ELR (cell line): ENCODE data around the gene ZBTB37.
"Not testable (repeated sequence)": the region's sequence is repeated elsewhere in the genome, so short reads cannot be mapped to it uniquely, and the experiment has no call there.

Source experiments
- DNase-seq: peaks from one replicate; pipeline ENCODE4 v3.0.0-alpha.2; 2015; ENCODE audit warnings: low read depth

ZBTB37 gene

DNA sequence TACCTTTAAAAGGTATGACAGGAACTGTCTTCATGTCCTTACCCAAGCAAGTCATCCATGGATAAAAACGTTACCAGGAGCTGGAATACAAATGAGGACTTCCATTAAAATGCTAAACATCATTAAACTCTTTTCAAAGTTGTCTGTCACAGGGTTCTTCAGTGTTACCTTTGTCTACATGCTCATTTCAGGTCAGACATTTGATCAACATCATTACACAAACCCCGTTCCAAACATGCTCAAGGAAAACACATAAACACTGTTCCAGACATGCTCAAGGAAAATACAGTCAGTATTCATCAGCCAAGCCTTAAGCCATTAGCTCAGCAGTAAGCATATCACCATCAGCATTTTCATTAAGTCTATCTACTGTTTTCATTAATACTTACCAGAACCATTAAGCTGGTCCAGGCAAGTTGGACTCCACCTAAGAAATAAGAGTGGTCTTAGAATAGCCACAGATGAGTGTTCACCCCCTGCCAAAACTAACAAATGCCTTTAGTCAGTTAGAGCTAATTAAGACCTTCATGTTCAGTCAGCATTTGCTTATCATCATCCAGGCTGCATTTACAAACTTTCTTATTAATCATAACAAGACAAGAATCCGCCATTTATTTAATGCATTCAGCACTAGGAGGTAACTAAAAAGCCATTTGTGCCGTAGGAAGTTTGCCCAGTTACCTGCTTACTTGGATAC lies 2.6 kb upstream of the ZBTB37 start:
- DNase-seq, result peak; percentile 30

DNA sequence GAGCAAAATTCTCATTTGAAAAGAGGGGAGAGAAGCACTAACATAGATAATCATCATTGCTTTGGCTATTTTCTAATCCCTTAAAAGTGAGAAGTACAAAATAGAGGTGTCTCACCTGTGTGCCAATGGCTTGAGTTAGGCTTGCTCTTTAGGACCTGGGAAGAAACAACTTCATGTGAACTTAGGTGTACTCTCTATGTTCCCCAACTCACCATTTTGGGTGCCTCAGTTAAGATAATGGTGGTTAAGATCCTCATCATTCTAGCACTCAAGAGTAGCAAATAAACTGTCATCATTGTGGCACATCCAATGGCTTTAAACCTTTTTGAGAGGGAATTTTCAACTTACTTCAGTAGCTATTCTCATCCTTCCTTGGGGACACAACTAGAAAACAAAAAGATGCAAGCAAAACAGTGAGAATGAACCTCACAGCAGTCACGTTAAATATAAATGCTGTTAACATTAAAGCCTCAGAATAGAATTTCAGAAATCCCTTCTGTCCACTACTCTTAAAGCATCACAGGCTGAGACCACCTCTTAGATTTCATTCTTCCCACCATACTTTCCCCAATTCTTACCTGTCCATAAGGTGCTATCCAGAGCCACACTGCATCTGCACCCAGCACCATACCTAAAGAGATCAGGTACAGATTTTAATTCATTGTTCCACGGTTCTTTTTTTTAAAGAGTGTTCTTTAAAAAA lies 1.6 kb upstream of the ZBTB37 start:
- peak; percentile 35 for DNase-seq

DNA sequence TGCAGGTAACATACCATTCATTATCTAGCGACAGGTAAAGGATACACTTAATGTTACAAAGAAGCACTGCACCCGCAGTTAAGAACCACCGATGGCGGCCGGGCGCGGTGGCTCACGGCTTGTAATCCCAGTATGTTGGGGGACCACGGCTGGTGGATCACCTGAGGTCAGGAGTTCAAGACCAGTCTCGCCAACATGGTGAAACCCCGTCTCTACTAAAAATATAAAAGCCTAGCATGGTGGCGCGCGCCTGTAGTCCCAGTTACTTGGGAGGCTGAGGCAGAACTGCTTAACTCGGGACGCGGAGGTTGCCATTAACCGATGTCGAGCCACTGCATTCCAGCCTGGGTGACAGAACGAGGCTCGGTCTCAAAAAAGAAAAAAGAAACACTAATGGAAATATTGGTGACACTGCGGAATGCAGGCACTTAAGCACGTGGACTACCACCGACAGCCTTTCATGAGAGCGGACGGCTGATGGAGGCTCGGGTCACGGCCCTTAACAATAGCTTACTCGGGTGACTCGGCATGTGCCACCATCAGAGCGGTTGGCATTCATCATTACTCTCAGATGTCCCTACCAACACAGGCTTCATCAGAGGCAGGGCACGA lies 933 bp upstream of the ZBTB37 start:
- no peak for DNase-seq

DNA sequence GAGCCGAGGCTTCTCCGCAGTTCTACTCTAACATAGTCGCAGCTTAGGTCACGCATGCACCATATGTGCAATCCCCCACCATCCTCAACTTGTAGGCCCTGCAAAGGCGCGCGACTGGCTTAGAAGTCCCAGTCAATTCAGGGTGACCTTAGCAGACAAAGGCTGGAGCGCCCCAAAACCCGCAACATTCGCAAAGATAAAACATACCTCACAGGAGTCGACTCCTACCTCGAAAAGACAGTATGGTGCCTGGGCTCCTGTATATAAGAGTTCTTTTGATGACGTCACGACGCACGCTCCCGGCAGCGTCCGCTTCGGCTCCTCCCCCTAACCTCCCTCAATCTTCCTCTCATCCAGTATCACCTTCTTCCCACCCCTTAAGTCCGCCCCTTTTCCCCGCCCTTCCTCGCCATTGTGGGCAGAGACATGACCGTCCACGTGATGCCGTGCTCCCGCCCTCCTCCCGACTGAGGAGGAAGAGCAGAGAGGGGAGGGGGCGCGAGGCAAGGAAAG lies 371 bp upstream of the ZBTB37 start, which contains the start of gene GAS5:
Gene GAS5, minus strand, starts transcription at position 237 of the 513 bp plus-strand sequence.
- DNase-seq, result peak; percentile 100

DNA sequence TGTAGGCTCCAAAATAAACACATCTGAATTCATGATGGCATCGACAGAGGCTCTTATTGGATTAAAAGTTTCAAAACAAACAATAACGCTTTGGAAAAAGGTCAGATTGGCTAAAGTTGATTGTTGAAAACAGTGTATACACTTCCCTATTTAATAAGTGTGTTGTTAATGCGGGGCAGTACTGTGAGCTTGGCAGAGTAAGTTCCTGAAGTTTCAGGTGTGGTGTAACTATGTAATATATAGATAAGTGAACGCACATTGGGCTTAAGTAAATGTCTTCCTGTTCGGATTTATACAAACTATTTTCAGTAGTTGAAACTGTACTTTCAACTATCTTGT lies 810 bp downstream of the ZBTB37 start:
- no peak for DNase-seq

DNA sequence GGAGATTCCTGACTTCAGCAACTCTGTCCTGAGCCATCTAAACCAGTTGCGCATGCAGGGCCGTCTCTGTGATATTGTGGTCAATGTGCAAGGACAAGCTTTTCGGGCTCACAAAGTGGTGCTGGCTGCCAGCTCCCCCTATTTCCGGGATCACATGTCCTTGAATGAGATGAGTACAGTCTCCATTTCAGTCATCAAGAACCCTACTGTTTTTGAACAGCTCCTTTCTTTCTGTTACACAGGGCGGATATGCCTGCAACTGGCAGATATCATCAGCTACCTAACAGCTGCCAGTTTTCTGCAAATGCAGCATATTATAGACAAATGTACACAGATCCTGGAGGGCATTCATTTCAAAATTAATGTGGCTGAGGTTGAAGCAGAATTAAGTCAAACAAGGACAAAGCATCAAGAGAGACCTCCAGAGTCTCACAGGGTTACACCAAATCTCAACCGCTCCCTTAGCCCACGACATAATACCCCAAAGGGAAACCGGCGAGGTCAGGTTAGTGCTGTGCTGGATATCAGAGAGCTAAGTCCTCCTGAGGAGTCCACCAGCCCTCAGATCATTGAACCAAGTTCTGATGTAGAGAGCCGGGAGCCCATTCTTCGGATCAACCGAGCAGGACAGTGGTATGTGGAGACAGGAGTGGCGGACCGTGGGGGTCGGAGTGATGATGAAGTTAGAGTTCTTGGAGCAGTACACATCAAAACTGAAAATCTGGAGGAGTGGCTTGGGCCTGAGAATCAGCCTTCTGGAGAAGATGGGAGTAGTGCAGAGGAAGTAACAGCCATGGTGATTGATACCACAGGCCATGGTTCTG lies 2.3 kb downstream of the ZBTB37 start:
- no peak for DNase-seq

DNA sequence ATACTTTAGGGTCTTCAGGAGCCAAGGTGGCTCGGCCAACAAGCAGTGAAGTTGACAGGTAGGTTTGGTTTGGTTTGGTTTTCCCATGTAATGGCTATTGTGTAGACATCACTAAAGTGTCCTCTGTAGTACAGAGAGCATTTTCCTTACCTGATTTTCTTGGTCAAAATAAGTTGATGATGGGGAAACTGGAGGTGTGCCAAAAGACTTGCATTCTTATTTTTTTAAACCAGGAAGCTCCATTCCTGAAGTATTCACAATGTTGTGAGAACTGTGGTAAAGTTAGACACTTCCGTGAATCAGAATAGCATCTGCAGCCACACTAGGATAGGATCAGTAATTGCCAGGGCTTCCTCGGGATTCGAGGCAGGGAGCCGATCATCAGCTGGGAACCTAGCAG lies 2.9 kb downstream of the ZBTB37 start:
- no peak for DNase-seq

DNA sequence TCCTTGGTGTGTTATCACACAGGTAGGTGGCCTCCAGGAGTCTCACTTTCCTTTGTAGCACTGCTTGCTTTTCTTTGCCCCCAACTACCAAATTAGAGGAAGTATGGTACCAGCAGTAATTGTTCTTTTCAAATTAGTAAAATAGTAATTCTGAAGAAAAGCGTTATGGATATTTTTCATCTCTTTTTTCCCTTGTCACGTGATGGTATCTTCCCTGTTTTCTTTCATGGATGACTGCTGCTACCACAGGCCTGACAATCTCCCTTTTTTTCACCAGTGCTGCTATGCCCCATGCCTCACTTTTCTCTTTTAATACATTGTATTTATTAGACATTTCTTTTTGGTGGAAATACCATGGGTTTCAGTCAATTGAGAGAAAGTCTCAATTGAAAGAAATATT lies 3.3 kb downstream of the ZBTB37 start:
- DNase-seq, result no peak

DNA sequence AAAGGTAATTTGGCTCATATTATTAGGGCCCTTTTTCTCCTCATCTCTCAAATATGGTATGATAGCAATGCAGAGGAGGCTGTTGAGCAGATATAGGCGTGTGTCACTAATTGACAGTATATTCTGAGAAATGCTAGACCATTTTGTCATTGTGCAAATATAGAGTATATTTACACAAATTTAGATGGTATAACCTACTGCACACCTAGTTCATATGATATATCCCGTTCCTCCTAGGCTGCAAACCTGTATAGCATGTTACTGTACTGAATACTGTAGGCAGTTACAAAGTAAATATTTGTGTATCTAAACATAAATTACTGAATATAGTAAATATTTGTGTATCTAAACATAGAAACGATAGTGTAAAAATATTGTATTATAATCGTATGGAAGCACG lies 8.6 kb downstream of the ZBTB37 start:
- no peak for DNase-seq

DNA sequence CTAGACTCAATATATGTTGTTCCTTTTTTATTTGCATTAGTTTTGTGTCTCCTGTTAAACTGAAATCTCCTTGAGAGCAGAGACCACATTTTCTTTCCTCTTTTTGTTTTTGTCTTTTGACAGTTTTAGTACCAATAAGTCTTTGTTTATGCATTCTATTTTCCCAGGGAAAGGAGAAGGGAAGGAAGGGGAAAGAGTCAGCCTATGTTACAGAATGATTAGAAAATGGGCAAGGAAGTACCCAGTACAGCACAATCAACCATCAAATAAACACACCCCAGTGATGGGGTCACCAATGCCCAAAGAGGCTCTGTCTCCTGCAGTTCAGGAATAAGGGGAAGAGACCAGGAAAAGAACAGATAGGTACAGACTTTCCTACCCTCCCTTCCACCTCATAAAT lies 10.1 kb downstream of the ZBTB37 start:
- DNase-seq, result no peak

DNA sequence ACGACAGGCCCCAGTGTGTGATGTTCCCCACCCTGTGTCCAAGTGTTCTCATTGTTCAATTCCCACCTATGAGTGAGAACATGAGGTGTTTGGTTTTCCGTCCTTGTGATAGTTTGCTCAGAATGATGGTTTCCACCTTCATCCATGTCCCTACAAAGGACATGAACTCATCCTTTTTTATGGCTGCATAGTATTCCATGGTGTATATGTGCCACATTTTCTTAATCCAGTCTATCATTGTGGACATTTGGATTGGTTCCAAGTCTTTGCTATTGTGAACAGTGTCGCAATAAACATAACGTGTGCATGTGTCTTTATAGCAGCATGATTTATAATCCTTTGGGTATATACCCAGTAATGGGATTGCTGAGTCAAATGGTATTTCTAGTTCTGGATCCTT lies 12.9 kb downstream of the ZBTB37 start:
- not testable (repeated sequence) for DNase-seq

DNA sequence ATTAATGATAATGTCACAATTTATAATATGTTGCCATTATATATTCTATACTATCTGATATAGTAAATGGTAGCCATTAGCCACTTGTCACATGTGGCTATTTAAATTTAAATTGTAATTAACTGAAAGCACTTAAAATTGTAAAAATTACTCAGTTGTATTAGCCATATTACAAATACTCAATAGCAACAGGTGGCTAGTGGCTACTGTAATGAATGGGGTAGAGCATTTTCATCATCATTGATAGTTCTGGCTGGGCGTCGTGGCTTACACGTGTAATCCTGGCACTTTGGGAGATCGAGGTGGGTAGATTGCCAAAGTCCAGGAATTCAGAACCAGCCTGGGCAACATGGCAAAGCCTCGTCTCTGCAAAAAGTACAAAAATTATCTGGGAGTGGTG lies 16.5 kb downstream of the ZBTB37 start:
- no peak for DNase-seq

DNA sequence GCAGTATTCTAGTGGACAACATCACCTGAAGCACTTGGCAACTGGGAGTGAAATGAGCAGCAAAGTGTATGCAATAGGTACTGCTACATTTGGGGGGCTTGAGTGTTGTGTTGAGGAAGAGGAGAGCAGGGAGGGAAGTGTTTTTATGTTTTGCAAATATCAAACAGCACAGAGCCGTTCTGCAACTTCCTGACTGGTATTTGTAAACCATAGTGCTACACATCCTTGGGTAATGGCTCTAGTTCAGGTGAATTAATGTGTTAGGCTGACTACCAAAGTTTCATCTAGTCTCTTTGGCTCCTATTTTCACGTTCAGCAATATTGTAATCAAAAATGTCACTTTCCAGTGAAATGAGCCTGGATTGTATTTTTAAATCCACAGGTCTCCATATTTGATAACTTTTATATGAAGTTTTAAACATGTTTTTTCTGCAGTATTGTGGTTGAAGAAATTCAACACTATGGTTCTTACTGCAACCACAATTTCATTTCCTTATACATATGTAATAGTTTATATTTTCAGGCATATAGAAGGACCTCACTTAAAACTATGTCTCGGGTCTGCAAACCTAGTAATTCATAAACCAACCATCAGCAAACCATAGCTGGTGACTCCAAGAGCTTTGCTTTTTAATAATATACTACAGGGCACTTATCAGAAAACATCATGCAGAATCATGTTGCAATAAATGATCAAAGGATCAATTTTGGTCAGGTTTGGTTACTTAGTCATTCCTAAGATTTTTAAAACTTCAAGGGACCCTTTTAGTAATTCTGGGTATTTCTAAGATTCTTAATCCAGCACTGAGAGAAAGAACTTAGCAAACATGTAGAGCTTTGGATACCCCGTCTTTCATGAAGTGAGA lies 18.8 kb downstream of the ZBTB37 start:
- DNase-seq, result no peak

DNA sequence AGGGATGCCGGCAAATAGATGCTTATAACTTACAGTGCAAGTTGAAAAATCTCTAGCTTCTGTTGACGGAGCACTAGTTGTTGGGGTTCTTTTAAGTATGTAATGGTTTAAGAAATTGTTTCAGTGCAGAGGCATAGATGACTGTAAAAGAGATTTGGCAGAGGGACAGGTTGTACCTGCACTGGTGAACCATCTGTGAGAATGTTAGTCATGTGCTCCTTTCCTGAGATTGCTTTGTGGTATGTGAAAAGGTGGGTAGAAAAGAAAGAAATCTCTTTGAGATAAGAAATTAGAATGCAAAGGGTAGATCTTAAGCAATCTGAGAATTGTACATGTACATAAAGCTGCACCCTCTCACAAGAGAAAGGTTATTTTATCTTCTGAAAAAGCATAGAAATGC lies 19.4 kb downstream of the ZBTB37 start:
- no peak for DNase-seq

DNA sequence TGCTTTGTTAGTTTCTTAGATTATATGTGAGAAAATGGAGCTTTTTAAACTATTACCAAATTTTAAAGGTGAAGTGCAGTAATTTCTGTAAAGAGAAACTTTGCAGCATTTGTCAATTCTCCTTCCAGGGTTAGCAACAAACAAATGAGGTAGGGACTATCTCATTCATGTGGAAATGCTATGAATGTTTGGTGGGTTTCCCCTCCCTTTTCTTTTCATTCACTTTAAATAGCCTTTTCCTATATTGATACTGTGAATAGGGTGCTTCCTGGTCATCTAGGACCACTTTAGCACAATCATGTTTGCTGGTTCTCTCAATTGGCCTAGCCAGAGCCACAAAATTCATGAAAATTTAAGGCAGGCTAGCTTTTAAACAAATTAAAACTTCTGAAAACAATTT lies 20.6 kb downstream of the ZBTB37 start:
- DNase-seq, result no peak

DNA sequence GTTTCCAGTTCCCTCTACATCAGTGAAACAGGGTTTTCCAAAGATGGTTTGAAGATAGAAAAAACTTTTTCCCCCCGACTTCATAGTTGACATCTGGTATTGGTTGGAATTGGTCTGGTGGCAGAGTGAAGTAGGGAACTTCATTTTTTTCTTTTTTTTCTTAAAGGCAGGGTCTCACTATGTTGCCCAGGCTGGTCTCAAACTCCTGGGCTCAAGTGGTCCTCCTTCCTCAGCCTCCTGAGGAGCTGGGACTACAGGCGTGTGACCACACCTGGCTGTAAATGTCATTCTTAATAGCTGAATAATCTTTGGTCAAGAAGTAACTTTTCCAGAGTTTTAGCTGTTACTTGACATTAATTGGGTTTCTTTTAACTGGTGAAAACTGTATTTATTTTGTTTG lies 21.7 kb downstream of the ZBTB37 start:
- DNase-seq, result no peak

DNA sequence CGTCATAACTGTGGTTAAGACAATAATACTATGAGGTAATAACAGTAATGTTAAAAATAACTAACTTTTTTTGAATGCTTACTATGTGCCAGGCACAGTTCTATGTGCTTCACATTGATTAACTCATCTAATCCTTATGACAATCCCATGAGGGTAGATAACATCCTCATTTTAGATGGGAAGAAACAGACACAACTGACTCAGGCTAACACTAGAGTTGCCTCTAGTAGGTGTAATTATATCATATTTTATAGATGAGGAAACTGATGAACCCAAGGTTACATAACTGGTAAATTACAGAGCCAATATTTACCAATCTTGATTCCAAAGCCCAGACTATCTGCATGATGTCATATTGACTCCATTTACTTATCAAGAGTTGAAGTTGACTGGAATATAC lies 25.4 kb downstream of the ZBTB37 start:
- DNase-seq, result no peak

DNA sequence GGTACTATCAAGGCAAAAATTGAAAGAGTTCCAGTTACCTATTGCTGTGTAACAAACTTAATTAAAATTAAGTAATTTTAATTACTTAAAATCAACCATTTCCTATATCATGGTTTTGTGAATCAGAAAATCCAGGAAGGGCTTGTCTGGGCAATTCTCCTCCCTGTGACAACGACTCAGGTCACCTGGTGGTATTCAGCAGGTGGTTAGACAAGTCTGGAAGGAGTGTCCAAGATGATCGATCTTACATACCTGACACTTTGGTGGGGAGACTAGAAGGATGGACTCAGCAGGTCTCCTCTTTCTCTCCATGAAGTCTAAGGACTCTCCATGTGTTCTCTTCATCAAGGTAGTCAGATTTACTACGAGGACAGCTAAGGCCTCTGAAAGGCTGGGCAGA lies 26.0 kb downstream of the ZBTB37 start:
- DNase-seq, result no peak

DNA sequence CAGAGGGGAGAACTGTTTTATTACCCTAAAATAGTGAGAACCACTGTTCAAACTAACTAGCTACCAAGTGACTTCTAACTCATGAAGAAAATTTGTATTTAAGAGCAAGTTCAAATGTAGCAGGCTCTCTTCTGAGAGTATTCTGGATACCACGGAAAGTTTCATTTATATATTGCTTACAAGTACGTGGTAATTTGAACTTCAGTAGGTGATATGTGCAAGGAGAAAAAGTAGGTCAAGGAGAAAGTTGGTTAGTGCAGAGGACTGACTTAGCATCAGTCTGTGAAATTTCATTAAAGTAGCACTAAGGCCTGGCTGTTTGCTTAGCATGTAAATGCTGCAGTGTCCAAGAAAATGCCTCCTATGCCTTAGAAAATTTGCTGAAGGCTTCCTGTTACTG lies 32.2 kb downstream of the ZBTB37 start:
- no peak for DNase-seq

DNA sequence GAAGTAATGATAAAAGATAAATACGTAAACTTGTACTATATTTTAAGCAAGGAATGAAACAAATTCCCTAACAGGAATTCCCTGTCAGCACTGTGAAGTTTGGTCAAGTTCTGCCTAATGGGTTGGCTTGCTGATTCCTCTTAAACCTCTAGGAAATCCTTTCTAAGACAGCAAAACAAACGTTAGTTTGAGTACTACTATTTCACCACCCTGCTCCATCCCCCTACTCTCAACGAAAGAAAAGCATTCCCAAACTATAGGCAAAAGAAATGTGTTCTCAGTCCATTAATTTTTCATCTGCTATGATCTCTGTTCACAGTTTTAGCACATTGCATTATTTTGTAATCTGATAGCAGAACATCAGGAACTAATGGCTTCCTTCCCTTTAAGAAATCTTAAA lies 32.8 kb downstream of the ZBTB37 start:
- DNase-seq, result no peak

DNA sequence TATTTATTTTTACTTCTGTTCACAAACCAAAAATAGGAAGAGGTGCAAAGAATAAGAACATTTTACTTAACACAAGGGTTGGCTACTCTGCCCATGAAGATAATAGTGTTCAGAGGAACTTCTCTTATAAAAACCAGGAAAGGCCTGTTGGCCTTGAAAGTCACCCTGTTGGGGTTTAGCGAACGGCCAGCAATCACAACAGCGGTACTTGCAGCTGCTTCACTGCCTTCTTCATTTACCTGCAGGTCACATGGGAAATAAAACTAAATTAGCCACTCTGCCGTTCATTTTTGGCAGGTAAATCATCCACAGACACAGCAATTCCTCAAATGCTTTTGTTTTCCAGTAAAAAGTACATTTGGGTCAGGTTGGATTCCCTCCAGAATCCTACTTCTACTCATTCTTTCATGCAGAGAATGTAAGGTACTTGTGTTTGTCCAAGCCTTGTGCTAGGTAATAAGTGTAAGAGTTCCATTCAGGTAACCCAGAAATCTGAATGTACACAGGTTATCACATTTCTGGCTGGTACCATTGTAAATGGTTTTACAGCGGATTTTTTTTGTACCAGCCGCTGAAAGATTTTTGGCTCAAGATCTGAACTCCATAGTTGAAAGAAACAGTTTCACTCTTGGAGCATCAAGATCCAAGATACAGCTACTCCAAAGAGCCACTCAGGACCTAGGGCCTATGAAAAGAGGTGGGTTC lies 35.8 kb downstream of the ZBTB37 start:
- no peak for DNase-seq
